Stimulated activated naive CD8-positive, alpha-beta T cell treated with anti-CD3 and anti-CD28 coated beads, Interleukin-15, Interleukin-2, amounts not matched to agents 100 U/mL and 50 U/mL, for 24 hours (primary cell): ENCODE results near the gene NOTCH3.
A peak's percentile ranks its signal among the peaks of the same experiment; 100 is the strongest.

Source experiments
- ATAC-seq: fragments of 150-1000 bp; cut with Tn5 transposase; one replicate; pipeline ENCODE4 v1.10.0; 2021
- DNase-seq: peaks from one replicate; pipeline ENCODE4 v3.0.0; 2021

NOTCH3 gene

DNA sequence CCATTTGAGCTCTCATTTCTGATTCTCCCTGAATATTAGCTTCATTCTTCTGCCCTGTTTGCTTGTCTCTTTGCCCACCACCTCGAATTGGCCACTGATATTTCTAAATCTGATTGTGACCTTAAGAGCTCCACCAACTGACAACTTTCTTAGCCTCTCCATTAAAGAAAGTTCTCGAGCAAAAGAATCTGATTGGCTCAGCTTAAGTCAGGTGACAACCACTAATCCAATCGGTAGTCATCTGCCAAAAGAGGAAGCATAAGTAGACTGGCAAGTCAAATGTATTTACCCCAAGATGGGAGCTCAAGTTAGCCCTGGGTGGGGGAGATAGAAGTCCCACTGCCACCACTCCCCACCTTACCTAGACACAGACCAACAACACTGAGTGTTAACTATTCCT, 41.5 kb downstream of the NOTCH3 start:
- no peak for ATAC-seq
- DNase-seq = no peak

DNA sequence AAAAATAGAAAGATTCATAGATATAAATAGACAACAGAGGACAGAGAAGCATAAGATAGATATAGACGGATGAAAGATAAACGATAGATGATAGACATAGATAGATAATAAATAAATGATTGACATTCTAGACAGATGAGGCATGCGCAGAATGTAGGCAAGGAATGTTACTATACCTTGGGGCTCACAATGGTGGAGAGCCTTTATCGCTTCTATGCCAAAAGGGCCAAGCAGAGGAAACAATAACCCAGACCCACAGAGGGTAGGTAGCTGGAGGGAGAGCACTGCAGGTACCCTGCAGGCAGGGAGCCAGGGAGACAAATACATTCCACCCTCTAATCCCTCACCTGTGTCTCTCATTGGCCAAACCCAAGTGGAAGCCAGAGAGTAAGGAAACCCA, 44.4 kb downstream of the NOTCH3 start:
- no peak for ATAC-seq
- no peak for DNase-seq

DNA sequence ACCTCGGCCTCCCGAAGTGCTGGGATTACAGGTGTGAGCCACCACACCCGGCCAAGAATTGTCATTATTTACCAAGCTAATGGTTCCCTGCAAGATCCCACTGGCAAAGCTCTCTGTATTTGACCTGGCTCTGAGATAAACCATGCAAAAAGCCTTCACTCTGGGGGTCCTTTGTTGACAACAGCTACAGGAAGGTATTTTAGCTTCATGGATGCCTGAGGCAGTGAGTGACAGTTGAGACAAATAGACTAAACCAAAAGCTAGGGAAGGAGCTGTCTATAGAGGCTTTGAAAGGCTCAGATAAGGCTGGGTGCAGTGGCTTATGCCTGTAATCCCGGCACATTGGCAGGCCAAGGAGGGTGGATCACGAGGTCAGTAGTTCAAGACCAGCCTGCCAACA, 45.5 kb downstream of the NOTCH3 start:
- DNase-seq = no peak
- no peak for ATAC-seq

DNA sequence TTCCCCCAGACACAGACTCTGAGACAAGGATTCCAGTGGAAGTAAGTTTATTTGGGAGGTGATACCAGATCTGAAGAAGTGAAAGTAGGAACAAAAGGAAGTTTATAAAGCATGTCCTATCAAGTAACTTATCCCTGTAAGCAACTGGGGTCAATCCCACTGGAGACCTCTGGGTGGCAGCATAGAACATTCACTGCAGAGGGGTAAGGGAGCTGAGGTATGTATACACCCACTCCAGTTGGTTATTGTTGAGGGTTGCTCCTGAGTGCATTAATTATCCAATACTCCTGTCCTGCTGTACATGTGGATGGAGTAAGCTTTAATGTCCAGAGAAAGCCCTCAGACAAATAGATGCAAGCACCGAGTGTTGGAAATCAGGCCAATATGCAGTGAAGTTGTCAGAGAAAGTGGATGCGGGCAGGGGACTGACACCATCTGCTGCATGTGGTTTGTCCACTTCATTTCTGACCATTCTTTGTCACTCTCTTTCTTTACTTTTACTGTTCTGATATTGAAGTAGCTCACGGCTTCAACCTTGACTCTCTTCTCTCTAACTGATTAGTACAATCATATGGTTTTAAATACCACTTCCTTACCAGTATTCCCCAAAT, 46.7 kb downstream of the NOTCH3 start:
- ATAC-seq (no peak), DNase-seq (peak; percentile 48)

DNA sequence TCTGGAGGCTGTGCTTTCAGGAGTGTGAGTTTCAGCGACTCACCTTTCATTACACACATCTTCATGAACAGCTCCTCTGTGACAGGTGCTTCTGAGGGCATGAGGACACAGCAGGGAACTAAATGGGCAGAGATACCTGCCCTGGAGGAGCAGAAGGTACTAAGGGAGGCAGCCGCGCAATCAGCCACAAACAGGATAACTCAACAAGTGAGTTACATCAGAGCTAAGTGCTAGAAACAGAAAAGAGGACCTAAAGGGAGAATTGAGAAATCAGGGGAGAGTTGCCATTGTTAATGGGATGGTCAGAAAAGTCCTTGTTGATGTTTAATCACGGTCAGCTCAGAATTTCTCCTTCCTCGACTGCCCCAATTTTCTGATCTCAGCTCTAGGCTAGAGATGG, 51.1 kb downstream of the NOTCH3 start:
- no peak for ATAC-seq

DNA sequence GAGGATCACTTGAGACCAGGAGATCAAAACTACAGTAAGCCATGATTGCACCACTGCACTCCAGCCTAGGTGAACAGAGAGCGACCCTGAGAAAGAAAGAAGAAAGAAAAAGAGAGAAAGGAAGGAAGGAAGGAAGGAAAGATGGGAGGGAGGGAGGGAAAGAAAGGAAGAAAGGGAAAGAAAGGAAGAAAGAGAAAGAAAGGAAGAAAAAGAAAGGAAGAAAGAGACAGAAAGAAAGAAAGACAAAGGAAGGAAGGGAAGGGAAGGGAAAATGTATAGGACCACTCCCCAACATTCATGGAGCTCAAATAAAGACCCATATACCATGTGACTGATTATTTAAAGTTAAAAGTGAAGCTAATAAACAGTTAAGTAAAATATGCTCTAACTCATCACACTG, 53.7 kb downstream of the NOTCH3 start:
- DNase-seq (no peak), ATAC-seq (no peak)

More for the DNA sequence above, 51.1 kb downstream of the NOTCH3 start:
- no peak for DNase-seq

DNA sequence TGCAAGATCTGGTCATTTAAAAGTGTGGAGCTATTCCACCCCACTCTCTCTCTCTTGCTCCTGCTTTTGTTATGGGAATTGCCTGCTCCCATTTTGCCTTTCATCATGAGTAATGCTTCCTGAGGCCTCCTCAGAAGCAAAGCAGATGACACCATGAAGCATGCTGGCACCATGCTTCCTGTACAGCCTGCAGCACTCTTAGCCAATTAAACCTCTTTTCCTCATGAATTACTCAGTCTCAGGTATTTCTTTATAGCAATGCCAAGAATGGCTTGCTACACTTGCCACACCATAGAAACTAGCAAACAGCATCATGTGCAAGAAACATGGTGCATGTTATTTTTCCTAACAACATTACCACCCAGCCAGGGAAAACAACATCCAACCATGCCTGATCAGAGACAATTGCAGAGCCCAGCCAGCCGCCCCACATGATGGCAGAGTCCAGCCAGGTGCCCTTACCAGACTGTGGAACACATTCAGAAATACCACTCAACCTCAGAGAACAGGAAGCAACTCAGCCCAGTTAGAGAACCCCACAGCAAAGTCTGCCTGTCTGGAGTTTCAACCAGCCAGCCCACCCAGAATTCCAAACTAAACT, 56.6 kb downstream of the NOTCH3 start:
- DNase-seq (no peak), ATAC-seq (no peak)

DNA sequence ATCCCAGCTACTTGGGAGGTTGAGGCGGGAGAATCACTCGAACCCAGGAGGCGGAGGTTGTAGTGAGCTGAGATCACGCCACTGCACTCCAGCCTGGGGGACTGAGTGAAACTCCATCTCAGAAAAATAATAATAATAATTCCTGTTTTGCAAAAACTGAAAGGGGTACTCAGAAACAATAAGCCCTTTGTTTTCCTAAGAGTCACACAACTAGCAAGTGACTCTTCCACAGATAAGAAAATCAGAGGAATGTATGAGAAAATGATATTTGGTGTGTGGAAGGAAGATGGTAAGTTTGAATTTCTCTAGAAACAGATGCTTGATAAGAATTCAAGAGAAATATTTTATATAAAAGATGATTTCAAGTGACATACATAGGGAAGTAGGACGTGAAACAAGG, 58.5 kb downstream of the NOTCH3 start:
- no peak for DNase-seq

DNA sequence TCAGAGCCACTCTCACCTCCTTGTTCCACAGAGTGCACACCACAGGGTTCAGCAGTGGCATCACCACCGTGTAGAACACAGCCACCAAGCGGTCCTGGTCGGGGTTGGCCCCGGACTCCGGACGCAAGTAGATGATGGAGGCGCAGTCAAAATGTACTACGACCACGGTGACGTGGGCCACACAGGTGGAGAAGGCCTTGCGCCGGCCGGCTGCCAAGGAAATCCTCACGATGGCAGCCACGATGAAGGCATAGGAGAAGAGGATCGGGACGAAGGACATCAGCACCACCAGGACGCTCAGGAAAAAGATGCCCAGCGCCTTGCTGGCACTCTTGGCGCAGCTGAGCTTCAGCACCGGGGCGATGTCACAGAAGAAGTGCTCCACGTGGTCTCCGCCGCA, 59.7 kb downstream of the NOTCH3 start:
- no peak for DNase-seq
- no peak for ATAC-seq

More for the DNA sequence above, 58.5 kb downstream of the NOTCH3 start:
- ATAC-seq = no peak

DNA sequence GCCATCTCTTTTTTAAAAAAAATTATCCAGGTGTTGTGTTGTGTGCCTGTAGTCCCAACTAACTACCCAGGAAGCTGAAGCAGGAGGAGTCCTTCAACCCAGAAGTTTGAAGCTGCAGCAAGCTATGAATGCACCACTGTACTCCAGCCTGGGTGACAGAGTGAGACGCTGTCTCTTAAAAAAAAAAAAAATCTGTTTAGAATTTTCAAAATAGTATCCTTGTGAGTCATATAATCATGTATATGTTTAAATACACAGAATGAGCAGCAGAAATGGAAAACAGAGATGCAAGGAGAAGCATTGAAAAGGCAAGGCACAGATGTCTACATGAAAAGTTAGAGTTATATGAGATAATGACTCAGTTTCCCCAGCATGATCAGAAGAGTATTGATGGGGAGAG, 62.4 kb downstream of the NOTCH3 start:
- no peak for DNase-seq
- ATAC-seq = no peak

DNA sequence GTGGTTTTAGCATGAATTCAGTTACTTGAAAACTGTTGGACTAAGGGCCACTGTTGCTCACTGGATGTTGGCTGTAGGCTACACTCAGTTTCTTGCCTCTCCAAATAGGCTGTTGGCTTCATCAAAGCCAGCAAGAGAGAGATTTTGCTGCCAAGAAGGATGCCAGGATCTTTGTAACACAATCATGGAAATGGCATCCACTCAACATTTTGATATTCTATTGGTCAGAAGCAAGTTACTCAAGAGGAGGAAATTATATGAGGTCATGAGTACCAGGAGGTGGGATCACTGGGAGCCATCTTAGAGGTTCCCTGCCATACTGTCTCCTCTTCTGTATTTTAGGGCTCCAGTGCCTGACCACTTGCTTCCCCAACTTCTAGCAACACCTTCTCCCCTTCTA, 63.0 kb downstream of the NOTCH3 start:
- DNase-seq = no peak
- no peak for ATAC-seq

DNA sequence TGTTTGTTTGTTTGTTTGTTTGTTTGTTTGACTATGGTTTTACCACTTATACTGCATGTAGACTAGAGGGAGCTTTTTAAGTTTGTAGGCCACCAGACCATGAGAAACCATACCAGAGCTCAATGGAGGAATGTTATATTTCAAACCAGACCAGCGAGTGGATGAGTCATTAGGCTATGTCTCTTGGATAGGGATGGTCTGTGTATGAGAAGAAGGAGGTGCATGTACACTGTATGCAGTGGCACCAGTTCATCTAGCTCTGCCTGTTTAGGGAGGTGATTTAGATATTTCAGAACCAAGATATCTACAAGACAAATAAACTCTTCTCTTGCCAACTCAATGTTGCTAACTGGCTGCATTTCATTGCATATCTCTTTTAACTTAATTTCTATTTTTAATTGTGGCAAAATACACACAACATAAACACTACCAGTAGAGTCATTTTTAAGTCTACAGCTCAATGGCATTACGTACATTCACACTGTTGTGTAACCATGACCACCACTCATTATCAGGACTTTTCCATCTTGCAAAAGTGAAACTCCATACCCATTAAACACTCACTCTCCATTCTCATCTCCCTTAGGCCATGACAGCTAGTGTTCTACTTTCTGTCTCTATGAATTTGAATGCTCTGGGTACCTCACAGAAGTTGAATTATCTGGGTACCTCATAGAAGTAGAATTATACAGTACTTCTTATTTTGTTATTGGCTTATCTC, 64.4 kb downstream of the NOTCH3 start:
- peak; percentile 61 for ATAC-seq
- DNase-seq = no peak

DNA sequence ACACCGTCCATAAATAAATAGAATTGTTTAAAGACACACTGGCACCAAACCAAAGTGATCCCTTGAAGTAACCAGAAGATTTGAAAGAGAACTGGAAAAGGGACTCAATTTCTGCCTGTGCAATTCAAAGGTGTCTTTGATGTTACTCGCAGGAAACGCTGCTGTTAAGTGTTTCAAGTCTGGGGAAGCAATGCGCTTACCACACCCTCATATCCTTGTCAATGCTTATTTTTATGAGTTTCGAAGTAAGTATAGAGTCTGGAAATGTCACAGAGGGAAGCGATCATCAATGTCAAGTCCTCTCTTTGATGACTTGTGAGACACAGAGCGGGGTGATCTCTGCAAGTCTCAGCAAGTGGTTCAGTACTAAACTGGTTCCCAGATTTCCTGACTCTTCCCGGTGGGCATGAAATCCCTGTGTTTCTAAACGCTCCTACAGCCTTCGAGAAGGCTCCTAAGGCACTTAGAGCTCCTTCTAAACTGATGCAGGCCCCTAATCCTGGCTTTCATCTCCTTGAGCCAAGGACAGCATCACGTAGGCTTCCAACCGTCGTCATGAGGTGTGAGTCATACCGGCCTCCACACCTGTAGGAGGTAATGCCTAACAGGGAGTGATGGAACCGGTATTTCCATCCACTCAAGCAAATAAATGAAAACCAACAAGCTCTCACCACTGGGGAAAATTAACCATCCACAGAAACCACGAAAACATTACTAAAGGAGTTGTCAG, 70.8 kb downstream of the NOTCH3 start:
- ATAC-seq (no peak), DNase-seq (peak; percentile 48)

DNA sequence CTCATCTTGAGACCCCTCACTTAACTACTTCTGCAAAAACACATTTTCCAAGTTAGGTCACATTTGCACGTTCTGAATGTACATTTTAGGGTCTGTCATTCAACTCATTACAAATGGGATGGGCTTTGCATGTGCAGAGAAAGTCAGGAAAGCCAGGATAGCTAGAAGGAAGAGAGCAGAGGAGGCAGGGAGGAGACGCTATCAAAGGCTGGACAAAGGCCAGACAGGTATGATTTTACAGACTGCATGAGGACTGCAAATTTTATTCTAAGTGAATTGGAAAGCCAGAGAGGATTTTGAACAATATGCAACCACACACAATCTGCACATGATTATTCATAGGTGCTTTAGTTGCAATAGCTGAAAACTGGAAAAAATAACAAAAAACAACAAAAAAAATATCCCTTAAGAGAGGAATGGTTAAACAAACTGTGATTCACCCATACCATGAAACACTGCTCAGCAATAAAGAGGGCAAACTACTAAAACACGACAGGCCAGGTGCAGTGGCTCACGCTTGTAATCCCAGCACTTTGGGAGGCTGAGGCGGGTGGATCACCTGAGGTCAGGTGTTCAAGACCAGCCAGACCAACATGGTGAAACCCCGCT, 72.5 kb downstream of the NOTCH3 start:
- no peak for DNase-seq

DNA sequence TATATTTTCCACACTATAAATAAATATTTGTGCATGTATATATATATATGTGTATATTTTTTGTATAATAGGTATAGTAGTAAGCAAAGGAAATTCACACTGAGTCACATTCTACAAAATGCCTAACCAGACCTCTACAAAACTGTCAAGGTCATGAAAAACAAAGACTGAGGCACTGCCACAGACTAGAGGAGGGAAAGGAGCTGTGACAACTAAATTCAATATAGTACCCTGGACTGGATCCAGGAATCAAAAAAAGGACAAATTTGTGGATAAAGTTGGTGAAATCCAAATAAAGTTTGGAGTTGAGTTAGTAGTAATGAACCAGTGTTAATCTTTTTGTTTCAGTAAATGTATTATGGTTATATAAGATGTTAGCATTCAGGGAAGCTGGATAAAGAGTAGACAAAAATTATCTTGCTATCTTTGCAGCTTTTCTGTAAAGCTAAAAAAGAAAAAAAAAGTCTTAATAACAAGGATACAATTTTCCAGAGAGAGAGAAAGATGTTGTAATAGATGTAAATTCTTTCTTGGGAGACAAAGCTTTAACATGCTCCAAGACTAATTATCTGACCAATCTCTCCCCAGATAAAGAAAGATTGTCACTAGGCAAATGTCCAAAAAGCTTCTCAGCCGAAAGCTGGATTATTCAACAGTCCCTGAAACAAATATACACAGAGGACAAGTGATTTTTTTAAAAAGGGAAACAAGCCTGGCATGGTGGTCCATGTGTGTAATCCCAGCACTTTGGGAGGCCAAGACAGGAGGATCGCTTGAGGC, 74.5 kb downstream of the NOTCH3 start:
- no peak for DNase-seq
- no peak for ATAC-seq

More for the DNA sequence above, 72.5 kb downstream of the NOTCH3 start:
- ATAC-seq = no peak

DNA sequence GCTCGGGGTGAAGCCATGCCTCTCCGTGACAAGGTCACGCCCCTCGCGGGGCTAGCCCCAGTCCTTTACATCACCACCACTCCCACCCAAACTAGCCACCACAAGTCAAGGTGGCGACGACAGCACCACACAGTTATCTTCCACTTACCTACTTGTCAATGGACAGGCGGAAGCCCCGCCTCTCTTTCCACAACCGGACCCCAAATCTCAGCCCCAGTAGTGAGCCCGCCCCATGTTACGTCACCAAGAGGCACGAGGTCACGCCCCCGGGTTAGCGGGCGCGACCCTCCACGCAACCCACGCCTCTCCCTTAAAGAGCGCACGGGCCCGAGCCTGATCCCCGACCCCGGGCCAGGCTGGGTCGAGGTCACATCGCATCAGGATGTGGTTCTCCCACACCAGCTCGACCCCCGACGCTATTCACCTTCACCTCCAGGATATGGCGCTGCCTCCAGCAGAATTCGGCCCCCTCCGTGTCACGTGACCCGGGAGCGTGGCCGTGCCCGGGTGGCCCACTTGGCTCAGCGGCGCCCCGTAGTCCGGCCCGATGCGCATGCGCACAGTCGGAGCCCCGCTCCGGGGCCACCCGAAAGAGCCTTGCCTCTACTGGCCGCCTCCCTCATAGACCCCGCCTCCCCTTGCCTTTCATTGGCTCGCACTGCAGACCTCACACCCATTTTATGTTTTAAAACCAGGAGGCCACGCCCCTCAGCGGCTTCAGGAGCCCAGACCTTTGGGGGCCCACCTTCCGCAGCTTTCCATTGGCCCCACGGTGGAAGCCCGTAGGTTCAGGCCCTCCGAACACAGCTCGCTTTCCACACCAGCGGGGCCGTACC, 75.3 kb downstream of the NOTCH3 start:
- peak; percentile 94 for ATAC-seq
- DNase-seq = peak; percentile 99

DNA sequence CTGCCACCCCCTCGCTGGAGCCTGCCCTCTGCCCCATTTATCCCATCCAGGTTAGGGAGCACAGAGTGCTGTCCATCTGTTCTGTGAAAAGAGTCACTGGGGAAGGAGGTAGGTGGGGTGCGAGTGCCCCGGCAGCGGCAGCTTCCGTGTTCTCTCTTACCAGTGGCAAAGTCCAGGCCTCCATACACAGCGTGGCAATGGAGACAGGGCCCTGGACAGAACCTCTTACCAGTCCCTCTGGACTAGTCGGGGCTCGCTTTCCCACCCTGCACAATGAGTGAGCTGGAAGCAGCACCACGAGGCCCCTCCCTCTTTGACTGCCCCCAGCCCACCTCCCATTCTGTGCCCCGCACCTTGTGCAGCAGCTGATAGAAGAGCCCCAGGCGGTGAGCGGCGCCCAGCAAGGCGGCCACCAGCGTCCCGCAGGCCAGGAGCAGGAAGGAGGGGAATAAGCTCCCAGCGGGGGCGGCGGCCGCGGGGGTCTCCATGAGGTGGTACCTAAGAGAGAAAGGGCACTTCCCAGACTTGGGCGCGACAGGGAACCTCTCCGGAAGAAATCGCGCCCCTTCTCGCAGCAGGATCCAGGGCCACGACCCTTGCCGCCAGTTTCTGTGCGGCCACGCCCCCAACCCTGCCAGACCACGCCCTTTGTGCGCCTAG, 76.1 kb downstream of the NOTCH3 start:
- peak; percentile 0 for ATAC-seq
- no peak for DNase-seq

DNA sequence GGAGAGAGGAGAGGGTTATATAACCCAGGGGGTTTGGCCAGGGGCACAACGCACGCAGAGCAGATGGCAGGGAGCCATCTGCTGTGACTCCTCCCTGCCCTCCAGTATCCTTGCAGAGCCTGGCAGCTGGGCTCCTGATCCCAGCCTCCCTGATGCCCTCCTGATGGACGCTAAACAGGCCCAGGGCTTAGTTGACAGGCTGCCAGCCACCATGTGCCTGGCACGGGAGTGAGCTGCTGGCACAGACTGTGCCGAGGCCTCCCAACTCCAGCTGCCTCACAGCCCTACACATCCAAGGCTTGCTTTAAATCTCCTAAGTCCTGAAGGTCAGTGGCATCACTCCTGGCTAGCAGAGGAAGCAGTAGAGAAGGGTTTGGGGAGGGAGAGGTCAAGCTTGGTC, 76.9 kb downstream of the NOTCH3 start:
- DNase-seq (no peak), ATAC-seq (no peak)

DNA sequence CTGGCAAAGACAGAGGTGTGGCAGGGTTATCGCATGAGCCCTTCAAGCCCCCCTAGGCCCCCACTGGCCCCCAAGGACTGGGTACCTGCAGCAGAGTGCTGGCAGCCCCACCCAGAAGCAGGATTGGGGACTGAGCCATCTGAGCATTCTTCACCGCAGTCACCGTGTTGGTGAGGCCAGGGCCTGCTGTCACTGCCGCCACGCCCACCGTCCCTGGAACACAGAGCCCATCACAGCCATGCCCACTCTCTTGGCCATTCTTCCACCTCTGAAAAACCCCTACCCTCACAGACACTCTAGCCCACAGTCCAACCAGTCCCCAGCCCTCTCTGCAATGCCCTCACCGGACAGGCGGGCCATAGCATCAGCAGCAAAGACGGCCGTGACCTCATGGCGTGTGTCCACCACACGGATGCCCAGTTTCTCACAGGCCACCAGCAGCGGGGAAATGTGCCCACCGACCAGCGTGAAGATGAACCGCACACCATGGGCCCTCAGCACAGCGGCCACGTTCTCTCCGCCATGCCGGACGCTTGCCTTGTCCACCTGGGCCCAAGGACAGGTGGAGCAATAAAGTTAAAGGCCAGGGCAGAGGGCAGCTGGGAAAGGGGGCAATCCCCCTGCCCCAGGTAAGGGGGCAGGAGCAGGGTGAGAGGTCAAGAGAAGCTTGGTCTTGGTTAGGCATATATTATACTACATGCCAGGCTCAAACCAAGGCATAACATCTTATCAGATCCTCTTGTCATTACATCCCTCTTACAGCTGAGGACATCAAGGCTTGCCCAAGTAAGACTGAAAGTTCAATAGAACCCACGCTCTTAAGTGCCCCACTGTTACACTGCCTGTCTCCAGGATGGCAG, 77.5 kb downstream of the NOTCH3 start:
- ATAC-seq (no peak), DNase-seq (no peak)
